ENCODE measurements around the gene IGFBPL1.

GRCh38 chr9:38390442-38390841, 33.8 kb downstream of the IGFBPL1 start:
- TF ChIP-seq, protein P1, sequence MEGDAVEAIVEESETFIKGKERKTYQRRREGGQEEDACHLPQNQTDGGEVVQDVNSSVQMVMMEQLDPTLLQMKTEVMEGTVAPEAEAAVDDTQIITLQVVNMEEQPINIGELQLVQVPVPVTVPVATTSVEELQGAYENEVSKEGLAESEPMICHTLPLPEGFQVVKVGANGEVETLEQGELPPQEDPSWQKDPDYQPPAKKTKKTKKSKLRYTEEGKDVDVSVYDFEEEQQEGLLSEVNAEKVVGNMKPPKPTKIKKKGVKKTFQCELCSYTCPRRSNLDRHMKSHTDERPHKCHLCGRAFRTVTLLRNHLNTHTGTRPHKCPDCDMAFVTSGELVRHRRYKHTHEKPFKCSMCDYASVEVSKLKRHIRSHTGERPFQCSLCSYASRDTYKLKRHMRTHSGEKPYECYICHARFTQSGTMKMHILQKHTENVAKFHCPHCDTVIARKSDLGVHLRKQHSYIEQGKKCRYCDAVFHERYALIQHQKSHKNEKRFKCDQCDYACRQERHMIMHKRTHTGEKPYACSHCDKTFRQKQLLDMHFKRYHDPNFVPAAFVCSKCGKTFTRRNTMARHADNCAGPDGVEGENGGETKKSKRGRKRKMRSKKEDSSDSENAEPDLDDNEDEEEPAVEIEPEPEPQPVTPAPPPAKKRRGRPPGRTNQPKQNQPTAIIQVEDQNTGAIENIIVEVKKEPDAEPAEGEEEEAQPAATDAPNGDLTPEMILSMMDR (IDR thresholded peaks at IDR 0.05; ENCODE audit: low read depth, low read length, missing input control), result no peak
- TF ChIP-seq ATF3 (IDR thresholded peaks at IDR 0.05), result no peak
- TF ChIP-seq RAD21 (IDR thresholded peaks at IDR 0.05), result no peak
- no peak for TF ChIP-seq NR2F2 (IDR thresholded peaks at IDR 0.05)
- no peak for TF ChIP-seq MAX (IDR thresholded peaks at IDR 0.05)
- TF ChIP-seq JUND (IDR thresholded peaks at IDR 0.05), result no peak
- TF ChIP-seq GABPA (IDR thresholded peaks at IDR 0.05 in 1 of 2, conservative IDR thresholded peaks at IDR 0.05 in 1 of 2), result no peak
- no peak for TF ChIP-seq SP1 (IDR thresholded peaks at IDR 0.05)
- TF ChIP-seq, protein P2, sequence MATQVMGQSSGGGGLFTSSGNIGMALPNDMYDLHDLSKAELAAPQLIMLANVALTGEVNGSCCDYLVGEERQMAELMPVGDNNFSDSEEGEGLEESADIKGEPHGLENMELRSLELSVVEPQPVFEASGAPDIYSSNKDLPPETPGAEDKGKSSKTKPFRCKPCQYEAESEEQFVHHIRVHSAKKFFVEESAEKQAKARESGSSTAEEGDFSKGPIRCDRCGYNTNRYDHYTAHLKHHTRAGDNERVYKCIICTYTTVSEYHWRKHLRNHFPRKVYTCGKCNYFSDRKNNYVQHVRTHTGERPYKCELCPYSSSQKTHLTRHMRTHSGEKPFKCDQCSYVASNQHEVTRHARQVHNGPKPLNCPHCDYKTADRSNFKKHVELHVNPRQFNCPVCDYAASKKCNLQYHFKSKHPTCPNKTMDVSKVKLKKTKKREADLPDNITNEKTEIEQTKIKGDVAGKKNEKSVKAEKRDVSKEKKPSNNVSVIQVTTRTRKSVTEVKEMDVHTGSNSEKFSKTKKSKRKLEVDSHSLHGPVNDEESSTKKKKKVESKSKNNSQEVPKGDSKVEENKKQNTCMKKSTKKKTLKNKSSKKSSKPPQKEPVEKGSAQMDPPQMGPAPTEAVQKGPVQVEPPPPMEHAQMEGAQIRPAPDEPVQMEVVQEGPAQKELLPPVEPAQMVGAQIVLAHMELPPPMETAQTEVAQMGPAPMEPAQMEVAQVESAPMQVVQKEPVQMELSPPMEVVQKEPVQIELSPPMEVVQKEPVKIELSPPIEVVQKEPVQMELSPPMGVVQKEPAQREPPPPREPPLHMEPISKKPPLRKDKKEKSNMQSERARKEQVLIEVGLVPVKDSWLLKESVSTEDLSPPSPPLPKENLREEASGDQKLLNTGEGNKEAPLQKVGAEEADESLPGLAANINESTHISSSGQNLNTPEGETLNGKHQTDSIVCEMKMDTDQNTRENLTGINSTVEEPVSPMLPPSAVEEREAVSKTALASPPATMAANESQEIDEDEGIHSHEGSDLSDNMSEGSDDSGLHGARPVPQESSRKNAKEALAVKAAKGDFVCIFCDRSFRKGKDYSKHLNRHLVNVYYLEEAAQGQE (IDR thresholded peaks at IDR 0.05), result no peak
- TF ChIP-seq YY1 (IDR thresholded peaks at IDR 0.05), result no peak
- TF ChIP-seq TAF1 (conservative IDR thresholded peaks at IDR 0.05), result no peak
- TF ChIP-seq, protein P3, sequence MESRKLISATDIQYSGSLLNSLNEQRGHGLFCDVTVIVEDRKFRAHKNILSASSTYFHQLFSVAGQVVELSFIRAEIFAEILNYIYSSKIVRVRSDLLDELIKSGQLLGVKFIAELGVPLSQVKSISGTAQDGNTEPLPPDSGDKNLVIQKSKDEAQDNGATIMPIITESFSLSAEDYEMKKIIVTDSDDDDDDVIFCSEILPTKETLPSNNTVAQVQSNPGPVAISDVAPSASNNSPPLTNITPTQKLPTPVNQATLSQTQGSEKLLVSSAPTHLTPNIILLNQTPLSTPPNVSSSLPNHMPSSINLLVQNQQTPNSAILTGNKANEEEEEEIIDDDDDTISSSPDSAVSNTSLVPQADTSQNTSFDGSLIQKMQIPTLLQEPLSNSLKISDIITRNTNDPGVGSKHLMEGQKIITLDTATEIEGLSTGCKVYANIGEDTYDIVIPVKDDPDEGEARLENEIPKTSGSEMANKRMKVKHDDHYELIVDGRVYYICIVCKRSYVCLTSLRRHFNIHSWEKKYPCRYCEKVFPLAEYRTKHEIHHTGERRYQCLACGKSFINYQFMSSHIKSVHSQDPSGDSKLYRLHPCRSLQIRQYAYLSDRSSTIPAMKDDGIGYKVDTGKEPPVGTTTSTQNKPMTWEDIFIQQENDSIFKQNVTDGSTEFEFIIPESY (IDR thresholded peaks at IDR 0.05), result no peak

All from liver (tissue), 3 donors.